Prostate gland (tissue), 2 donors: ENCODE measurements around the gene KRTAP2-4. TPM values are rescaled to one million over a fixed set of nuclear protein-coding genes. Genes with fewer than 3 reads are reported as not detected.
"Not testable (repeated sequence)": the region's sequence is repeated elsewhere in the genome, so short reads cannot be mapped to it uniquely, and the experiment has no call there.

Source experiments
- DNase-seq: peaks from one replicate; pipeline ENCODE4 v3.0.0-alpha.2; 2019; ENCODE audit warnings: low spot score
- H3K27ac ChIP-seq, 2 donors: fragments of 200-600 bp; sonication (generic); 2 replicates each; pipeline ENCODE4 v1.5.1; 2017 to 2019
- H3K27me3 ChIP-seq: fragments of 200-600 bp; sonication (generic); replicated peaks from 2 replicates; pipeline ENCODE4 v1.5.1; 2019; ENCODE audit not compliant: insufficient read depth
- H3K36me3 ChIP-seq, 2 donors: fragments of 200-600 bp; sonication (generic); 1 replicate in 1 of 2; 2 replicates in 1 of 2; pipeline versions ENCODE4 v1.5.1 to v1.8.1; 2017 to 2019
- H3K4me1 ChIP-seq: fragments of 200-600 bp; sonication (generic); replicated peaks from 2 replicates; pipeline ENCODE4 v1.5.1; 2019
- H3K4me3 ChIP-seq, 2 donors: fragments of 200-600 bp; sonication (generic); 2 replicates each; pipeline ENCODE4 v1.5.1; 2017 to 2019
- H3K9me3 ChIP-seq: fragments of 200-600 bp; sonication (generic); 2 replicates; pipeline ENCODE4 v1.5.1; 2017
- CTCF ChIP-seq, 4 experiments: fragments of 200-600 bp in 2 of 4; fragments of 450-650 bp in 2 of 4; sonication (generic) in 2 of 4; IDR thresholded peaks; 1 replicate in 3 of 4; 2 replicates in 1 of 4; pipeline ENCODE4 v1.5.1; 2016 to 2019; ENCODE audit warnings: antibody characterized with exemption in 4 of 4, mild to moderate bottlenecking in 2 of 4, moderate library complexity in 2 of 4
- POLR2A ChIP-seq: fragments of 450-650 bp; IDR thresholded peaks from one replicate; pipeline ENCODE4 v1.6.1; 2016; ENCODE audit warnings: antibody characterized with exemption, mild to moderate bottlenecking
- POLR2AphosphoS5 ChIP-seq: sonication (generic); formaldehyde crosslinking; IDR thresholded peaks from one replicate; pipeline ENCODE4 v1.6.1; 2017; ENCODE audit warnings: antibody characterized with exemption
- WGBS: methylation state at CpG from one replicate; pipeline ENCODE4 v1.1.5; 2018; 5-methylcytosine and 5-hydroxymethylcytosine counted together
- intact Hi-C: fragments of 100-400 bp; cut with DNase I; formaldehyde crosslinking; loops from one replicate; pipeline ENCODE4 v1.14.2; 2022
- total RNA-seq, 2 donors: library from RNA; depleted of rRNA; stranded (reverse); fragments of >200 nt; gene quantifications; one replicate each; pipeline ENCODE4 v1.1.0, GENCODE V29; 2016

Gene KRTAP2-4
- total RNA-seq, 2 donors from 2014 or later, result not detected

DNA sequence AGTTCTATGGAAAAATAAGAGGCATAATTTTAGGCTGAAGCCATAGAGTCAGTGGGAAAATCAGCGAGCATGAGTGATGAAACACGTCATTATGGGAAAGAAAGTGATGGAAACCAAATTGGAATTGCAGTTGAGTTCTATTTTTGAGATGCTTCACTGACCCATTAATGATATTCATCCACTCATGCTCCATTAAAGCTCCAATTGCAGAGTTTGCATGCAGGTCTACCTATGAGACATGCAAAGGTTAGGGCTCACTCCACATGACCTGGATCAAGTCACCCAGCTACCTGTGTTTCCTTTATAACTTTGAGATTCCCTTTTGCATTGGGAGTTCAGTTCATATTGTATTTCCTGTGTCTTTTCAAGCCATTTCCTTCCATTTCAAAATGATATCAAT is 8.0 kb upstream of the KRTAP2-4 start:
- WGBS, result 90% methylated on average over 2 of the region's 2 CpGs
- Histone ChIP-seq H3K27ac (no peak overlapping the region), H3K27me3 (no peaks in the 10 kb centered on the region), H3K9me3 (no peaks in the 10 kb centered on the region), H3K36me3 (no peaks in the 10 kb centered on the region), H3K4me3 (no peak overlapping the region), H3K4me1 (no peaks in the 10 kb centered on the region)
- no peak for TF ChIP-seq CTCF (IDR thresholded peaks at IDR 0.05)
- TF ChIP-seq POLR2A, result no peak
- no peak for TF ChIP-seq POLR2AphosphoS5
- intact Hi-C loops, result no loop called here
- no peak for DNase-seq

GRCh38 chr17:41071606-41072360 is 6.1 kb upstream of the KRTAP2-4 start:
- WGBS, result 88% methylated on average over 5 of the region's 5 CpGs
- Histone ChIP-seq H3K4me3 (no peak overlapping the region), H3K4me1 (no peaks in the 10 kb centered on the region), H3K9me3 (no peaks in the 10 kb centered on the region), H3K27me3 (no peaks in the 10 kb centered on the region), H3K36me3 (no peaks in the 10 kb centered on the region), H3K27ac (no peak overlapping the region)
- DNase-seq, result no peak
- TF ChIP-seq POLR2A (no peak), POLR2AphosphoS5 (no peak), CTCF (IDR thresholded peaks at IDR 0.05) (no peak)
- intact Hi-C loops, result no loop called here

DNA sequence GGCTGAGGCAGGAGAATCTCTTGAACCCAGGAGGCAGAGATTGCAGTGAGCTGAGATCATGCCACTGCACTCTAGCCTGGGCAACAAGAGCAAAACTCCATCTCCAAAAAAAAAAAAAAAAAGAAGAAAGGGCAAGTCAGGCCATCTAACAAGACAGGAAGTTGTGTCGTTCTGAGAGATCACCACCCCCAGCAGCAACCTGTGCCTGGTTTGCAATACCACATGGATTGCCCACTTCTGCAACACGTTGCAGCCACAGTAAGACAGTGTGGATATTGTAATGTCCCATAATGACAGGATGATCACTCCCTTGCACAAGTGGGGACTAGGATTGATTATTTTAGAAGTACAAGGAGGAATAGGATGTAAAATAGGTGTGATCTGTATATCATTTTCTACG is 3.4 kb upstream of the KRTAP2-4 start:
- no peaks in the 10 kb centered on the region for H3K4me1 ChIP-seq
- no peak overlapping the region for H3K4me3 ChIP-seq
- no peak for DNase-seq
- WGBS, result 89% methylated on average over 3 of the region's 3 CpGs
- no peaks in the 10 kb centered on the region for H3K9me3 ChIP-seq
- no peaks in the 10 kb centered on the region for H3K27me3 ChIP-seq
- intact Hi-C loops, result no loop called here
- TF ChIP-seq CTCF (IDR thresholded peaks at IDR 0.05), result no peak
- TF ChIP-seq POLR2AphosphoS5, result no peak
- TF ChIP-seq POLR2A, result no peak
- H3K36me3 ChIP-seq, result no peaks in the 10 kb centered on the region
- H3K27ac ChIP-seq, result no peak overlapping the region

- TF ChIP-seq POLR2A (no peak), CTCF (IDR thresholded peaks at IDR 0.05) (no peak), POLR2AphosphoS5 (no peak)
- intact Hi-C loops, result no loop called here
Observed at GRCh38 chr17:41067281-41067680, 1.6 kb upstream of the KRTAP2-4 start.

GRCh38 chr17:41065016-41065689 is 526 bp downstream of the KRTAP2-4 start:
- H3K36me3 ChIP-seq, H3K9me3 ChIP-seq, H3K4me1 ChIP-seq, H3K27ac ChIP-seq, H3K27me3 ChIP-seq, H3K4me3 ChIP-seq, DNase-seq, intact Hi-C loops: not testable (repeated sequence)
- WGBS, result 67% methylated on average over 8 of the region's 16 CpGs

More at GRCh38 chr17:41067281-41067680, 1.6 kb upstream of the KRTAP2-4 start:
- H3K27ac ChIP-seq, result no peak overlapping the region
- DNase-seq, result no peak
- no peak overlapping the region for H3K4me3 ChIP-seq
- H3K27me3 ChIP-seq, result no peaks in the 10 kb centered on the region
- H3K9me3 ChIP-seq, result no peaks in the 10 kb centered on the region
- H3K4me1 ChIP-seq, result no peaks in the 10 kb centered on the region
- H3K36me3 ChIP-seq, result no peaks in the 10 kb centered on the region
